LNCaP clone FGC (cell line): ENCODE data around the gene C2orf92.
"Not testable (repeated sequence)": the region's sequence is repeated elsewhere in the genome, so short reads cannot be mapped to it uniquely, and the experiment has no call there.

Experiments
- DNase-seq: peaks from one replicate; pipeline ENCODE4 v3.0.0-alpha.2; 2011; ENCODE audit warnings: low read depth
- H3K4me3 ChIP-seq: 2 replicates; pipeline ENCODE4 v1.5.1; 2011; ENCODE audit warnings: mild to moderate bottlenecking, low read depth, low read length, control low read depth
- TF ChIP-seq, protein P1 (sequence below): IDR thresholded peaks from 2 replicates; pipeline ENCODE4 v1.5.1; 2012; ENCODE audit warnings: mild to moderate bottlenecking; ENCODE audit not compliant: control insufficient read depth, insufficient read depth; ENCODE audit errors: extremely low read depth

C2orf92 gene

DNA sequence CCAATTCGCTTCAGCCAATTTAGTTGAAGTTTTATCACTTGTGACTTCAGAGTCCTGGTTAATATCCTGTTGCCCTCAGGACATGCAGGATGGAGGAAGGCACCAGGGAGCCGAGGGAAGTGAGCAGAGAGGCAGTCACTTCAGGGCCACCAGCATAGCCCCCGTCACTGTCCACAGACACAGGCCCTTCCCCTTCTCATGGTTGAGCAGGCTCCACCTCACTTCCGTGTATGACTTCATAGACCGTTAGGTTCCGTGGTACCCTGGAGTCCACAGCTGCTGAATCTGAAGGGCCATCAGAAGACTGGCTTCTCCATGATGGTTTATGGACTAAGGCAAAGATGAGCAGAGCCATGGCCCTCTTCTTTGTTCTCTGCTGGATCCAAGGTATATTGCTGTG, at the start of gene C2orf92:
C2orf92 (plus strand) TSS at position 266 of the 400 bp plus-strand sequence; CDS start at position 342, 76 bp downstream.
- TF ChIP-seq, protein P1, sequence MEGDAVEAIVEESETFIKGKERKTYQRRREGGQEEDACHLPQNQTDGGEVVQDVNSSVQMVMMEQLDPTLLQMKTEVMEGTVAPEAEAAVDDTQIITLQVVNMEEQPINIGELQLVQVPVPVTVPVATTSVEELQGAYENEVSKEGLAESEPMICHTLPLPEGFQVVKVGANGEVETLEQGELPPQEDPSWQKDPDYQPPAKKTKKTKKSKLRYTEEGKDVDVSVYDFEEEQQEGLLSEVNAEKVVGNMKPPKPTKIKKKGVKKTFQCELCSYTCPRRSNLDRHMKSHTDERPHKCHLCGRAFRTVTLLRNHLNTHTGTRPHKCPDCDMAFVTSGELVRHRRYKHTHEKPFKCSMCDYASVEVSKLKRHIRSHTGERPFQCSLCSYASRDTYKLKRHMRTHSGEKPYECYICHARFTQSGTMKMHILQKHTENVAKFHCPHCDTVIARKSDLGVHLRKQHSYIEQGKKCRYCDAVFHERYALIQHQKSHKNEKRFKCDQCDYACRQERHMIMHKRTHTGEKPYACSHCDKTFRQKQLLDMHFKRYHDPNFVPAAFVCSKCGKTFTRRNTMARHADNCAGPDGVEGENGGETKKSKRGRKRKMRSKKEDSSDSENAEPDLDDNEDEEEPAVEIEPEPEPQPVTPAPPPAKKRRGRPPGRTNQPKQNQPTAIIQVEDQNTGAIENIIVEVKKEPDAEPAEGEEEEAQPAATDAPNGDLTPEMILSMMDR, result no peak
- H3K4me3 ChIP-seq, result no peak within 1 kb of the TSS
- no peak for DNase-seq

DNA sequence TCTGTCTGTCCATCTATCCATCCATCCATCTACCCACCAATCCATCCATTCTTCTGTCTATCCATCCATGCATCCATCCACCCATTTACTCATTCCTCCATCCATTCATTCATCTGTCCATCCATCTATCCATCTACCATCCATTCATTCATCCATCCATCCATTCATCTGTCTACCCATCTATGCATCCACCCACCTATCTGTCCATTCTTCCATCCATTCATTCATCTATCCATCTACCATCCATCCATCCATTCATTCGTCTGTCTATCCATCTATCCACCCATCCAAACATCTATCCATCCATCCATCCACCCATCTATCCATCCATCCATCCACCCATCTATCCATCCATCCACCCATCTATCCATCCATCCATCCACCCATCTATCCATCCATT, 49.0 kb upstream of the C2orf92 start:
- not testable (repeated sequence) for H3K4me3 ChIP-seq, DNase-seq

DNA sequence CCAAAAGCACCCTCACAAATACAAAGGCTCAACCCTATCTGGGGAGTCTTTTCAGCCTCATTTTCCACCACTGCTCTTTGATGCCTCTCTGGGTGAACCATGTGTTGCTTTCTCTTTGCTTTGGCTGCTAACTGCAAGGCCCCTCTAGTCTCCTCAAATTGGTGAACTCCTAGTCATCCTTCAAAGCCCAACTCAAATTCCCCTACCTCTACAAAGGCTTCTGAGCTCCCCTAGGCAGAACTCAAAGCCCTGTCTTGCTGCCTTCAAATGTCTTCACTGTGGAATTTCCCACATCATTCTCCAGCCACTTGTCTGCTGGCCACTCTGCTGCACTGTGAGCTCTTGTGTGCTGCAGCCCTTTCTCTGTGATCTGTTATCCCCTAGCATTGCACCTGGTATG, 46.5 kb upstream of the C2orf92 start:
- not testable (repeated sequence) for H3K4me3 ChIP-seq

DNA sequence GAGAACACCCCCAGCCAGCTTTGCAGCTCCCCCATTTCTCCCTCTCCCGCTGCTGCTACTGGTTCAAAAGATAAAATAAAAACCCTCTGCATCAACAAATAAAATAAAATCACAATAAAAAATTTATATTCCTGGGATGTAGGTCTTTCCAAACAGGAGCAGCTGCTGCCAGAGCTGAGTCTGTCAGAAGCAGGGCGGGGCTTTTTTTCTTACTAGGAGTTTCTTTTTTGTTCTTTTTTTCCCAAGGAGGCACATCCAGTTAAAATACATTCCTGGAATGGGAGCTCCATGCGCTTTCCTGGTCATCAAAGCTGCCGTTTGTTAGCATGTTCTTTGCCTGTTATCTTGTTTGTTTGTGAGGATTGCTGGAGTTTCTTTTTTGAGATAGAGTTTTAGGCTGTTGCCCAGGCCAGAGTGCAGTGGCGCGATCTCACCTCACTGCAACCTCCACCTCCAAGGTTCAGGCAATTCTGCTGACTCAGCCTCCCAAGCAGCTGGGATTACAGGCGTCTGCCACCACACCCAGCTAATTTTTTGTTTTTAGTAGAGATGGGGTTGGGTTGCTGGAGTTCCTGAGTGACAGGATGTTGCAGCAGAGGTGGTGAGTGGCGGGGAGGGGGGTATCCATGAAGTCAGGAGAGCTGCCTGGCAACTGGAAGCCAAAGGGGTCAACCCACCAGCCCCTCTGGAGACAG, 44.0 kb upstream of the C2orf92 start:
- DNase-seq, H3K4me3 ChIP-seq: not testable (repeated sequence)

More for the DNA sequence above, 46.5 kb upstream of the C2orf92 start:
- not testable (repeated sequence) for DNase-seq

DNA sequence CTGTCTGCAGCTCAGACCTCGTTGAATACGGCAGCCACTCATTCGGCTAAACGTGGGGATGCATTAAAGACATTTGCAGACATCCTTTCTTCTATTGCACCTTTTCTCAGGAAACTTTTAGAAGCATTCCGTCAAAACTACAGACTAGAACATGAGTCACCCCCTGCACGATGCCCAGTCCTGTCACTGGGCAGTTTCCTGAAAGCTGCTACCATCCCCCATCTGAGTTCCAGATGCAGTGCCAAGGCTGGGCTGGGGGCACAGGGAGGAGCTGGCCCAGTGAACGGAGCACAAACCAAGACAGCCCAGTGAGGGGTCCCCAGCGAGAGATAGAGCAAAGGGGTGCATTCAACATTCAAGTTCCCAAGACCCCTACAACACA, 43.5 kb upstream of the C2orf92 start:
- DNase-seq, H3K4me3 ChIP-seq: not testable (repeated sequence)

DNA sequence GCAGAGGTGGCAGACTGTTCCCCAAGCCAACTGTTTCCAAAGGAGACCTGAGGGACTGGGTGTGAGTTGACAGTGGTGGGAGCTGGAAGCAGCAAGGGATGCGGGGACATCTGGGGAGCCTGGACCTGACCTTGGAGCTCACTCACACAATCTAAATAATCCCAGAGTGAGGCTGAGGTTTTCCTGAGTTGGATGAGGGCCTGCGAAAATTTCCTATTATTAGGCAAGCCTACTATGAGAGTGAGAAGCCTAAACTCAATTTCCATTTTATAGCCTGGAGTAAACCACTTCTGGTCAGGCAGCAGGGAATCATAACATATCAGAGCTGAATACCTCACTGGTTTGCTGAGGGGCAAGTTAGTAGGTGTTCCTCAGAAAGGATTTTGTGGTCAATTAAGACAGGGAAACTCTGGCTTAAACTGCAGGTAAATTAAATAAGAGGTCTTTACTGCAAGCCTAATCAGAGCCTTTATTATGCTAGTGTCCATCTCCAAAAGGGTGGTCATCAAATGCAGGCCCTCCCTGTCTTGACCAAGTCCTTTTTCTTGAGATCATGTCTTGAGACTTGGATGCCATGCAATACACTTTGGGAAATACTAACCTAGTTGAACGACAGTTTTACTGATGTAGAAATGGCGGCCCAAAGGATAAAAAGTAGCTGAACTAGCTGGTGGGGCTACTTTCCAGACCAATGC, 25.3 kb upstream of the C2orf92 start:
- TF ChIP-seq, protein P1, result no peak

DNA sequence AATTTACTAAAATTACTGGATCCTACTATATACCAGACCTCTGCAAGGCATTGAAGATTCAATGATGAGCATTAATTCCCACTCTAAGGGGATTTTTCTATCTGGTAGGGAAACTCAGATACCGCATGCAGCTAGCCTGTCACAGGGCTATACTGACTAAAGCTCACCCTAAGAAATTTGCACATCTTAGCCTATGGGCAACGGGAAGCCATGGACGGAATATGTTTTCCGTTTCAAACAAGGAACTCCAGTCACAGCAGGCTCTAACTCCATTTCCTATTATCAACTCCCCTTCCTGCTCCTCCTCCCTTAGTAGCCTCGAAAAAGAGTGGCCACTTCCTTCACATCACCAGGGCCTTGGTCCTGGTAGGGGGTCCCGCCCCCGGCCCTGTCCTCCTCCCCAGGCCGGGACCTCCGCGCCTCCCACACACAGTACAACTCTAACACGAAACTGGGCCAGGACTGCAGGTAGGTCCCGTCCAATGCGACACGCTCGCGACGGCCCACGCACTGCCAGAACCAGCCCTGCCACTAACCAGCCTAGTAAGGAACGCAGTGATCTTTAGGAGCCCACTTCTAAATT, 24.3 kb upstream of the C2orf92 start:
- TF ChIP-seq, protein P1, result no peak
- peak overlapping the region; percentile 90 for H3K4me3 ChIP-seq
- no peak for DNase-seq

More for the DNA sequence above, 25.3 kb upstream of the C2orf92 start:
- H3K4me3 ChIP-seq, result no peak overlapping the region
- no peak for DNase-seq

DNA sequence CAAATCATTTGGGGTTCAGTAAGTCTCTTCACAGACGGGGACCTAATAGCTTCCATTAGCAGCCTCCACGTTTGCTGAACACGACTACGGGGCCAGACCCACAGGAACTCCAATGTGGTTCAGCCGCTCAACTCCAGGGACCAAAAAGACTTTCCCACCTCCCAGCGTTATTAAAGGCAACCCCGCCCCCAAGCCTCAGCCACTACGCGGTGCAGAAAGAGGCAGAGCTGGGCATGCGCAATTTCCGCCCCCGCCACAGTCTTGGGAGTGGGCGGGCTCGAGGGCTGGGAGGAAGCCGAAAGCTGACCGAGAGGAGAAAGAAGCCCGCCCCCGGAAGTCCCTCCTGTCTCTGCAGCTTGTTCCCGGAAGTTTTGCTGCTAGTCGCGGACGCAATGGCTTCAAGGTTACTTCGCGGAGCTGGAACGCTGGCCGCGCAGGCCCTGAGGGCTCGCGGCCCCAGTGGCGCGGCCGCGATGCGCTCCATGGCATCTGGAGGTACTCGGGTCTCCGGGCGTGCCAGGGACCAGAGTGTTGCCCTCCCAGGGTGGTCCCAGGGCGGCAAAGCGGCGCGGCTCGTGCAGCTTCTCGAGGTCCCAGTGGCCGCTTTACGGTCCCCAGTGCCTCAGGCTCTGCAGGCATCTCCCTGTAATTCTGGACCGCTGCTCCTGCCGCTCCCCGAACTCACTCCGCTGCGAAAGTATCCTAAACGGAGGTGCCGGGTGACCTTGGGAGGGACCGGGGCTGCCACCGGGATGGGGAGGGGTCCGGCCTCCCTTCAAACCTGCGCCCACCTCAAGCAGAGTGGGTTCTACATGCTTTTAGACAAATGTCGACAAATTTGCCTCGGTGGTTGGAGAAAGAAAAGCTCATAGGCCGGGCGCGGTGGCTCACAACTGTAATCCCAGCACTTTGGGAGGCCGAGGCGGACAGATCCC, 23.6 kb upstream of the C2orf92 start, which contains the start of gene COX5B:
COX5B (plus strand) TSS at position 368 of the 935 bp plus-strand sequence; CDS start at position 393, 25 bp downstream.
- TF ChIP-seq, protein P1, result no peak
- peak within 1 kb of the TSS; percentile 90 for H3K4me3 ChIP-seq
- peak; percentile 84 for DNase-seq
